DMS79 (cell line): ENCODE results near the gene MAP3K20.

ENCODE experiments used
- DNase-seq: peaks from one replicate; lab custom pipeline; 2025; lab: John Stamatoyannopoulos, UW

The MAP3K20 gene

GRCh38 chr2:173202570-173202969 is 126.9 kb downstream of the MAP3K20 start:
- no peak for DNase-seq

- peak; percentile 77 for DNase-seq
Measured at GRCh38 chr2:173204316-173204715, 128.7 kb downstream of the MAP3K20 start.

GRCh38 chr2:173205375-173205774 is 129.7 kb downstream of the MAP3K20 start:
- no peak for DNase-seq

- peak; percentile 78 for DNase-seq
Measured at GRCh38 chr2:173207124-173207523, 131.5 kb downstream of the MAP3K20 start.

- peak; percentile 97 for DNase-seq
Measured at GRCh38 chr2:173210270-173211196, 134.9 kb downstream of the MAP3K20 start.

- DNase-seq = no peak
Measured at GRCh38 chr2:173213181-173213580, 137.5 kb downstream of the MAP3K20 start.

GRCh38 chr2:173214213-173214612 is 138.6 kb downstream of the MAP3K20 start:
- DNase-seq = no peak

GRCh38 chr2:173215316-173215715 is 139.7 kb downstream of the MAP3K20 start:
- no peak for DNase-seq

GRCh38 chr2:173216051-173216450 is 140.4 kb downstream of the MAP3K20 start:
- no peak for DNase-seq

- DNase-seq = no peak
Measured at GRCh38 chr2:173216668-173217067, 141.0 kb downstream of the MAP3K20 start.

GRCh38 chr2:173217116-173217840 is 141.6 kb downstream of the MAP3K20 start:
- DNase-seq = no peak

- no peak for DNase-seq
Measured at GRCh38 chr2:173218326-173219056, 142.8 kb downstream of the MAP3K20 start.

GRCh38 chr2:173221132-173221695 is 145.6 kb downstream of the MAP3K20 start:
- no peak for DNase-seq

GRCh38 chr2:173221937-173222594 is 146.4 kb downstream of the MAP3K20 start:
- no peak for DNase-seq

- no peak for DNase-seq
Measured at GRCh38 chr2:173223871-173224270, 148.2 kb downstream of the MAP3K20 start.

- no peak for DNase-seq
Measured at GRCh38 chr2:173226899-173227698, 151.5 kb downstream of the MAP3K20 start.

- no peak for DNase-seq
Measured at GRCh38 chr2:173229086-173229485, 153.4 kb downstream of the MAP3K20 start.

GRCh38 chr2:173230181-173230580 is 154.5 kb downstream of the MAP3K20 start:
- DNase-seq = peak; percentile 13

GRCh38 chr2:173231042-173231441 is 155.4 kb downstream of the MAP3K20 start:
- DNase-seq = peak; percentile 99

- DNase-seq = no peak
Measured at GRCh38 chr2:173231465-173231864, 155.8 kb downstream of the MAP3K20 start.
